ENCODE results near the gene LRCH1. TPM values are rescaled to one million over a fixed set of nuclear protein-coding genes. Genes with fewer than 3 reads are reported as not detected.

The LRCH1 gene
- total RNA-seq, 4 donors from 2014 or later, result 13.6 to 29.7 (median 18.5) TPM

DNA sequence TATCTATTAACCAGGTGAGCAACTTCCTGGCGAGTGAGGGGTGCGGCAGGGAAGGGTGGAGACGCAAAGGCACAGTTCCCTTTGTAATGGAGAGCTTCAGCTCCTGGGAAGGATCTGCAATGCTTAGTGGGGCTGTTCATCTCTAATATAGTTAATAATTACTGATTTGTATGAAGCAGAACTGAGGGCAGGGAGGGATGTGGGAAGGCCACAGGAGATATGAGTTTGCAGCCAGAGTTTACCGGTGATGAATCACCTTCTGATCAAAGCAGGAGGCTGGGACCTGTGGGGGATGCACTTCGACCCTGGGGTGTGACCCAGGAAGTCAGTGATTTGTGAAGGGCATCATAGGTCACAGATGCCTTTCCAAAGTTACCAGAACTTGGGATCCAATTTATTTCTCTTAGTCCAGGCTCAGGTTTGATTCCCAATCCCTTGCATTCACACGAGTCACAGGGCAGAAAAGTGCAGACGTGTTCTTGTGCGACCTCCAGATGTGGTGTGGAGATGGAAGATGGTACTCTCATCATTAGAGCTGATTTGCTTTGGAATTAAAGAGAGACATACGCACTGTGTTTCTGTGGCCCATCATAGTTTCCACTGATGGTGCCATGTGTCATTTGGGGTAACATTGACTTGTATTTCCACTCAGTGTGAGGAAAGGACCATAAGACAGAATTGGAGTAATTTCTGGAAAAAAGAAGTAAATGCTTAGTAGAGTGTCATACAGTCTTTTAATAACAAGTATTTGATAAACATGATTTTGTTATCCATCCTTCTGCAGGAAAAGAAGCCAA, 55.0 kb downstream of the LRCH1 start:
- peak overlapping the region in 3 of 4 donors; percentile 13 to 82 (median 70) for H3K27ac ChIP-seq
- H3K4me1 ChIP-seq, result peaks cover 0 to 59% (median 4%) of the 10 kb centered on the region in 4 donors
- no peaks in the 10 kb centered on the region for H3K27me3 ChIP-seq
- peak in 2 of 3 donors; percentile 79 to 86 for DNase-seq
- H3K36me3 ChIP-seq, result no peaks in the 10 kb centered on the region
- H3K9me3 ChIP-seq, result no peaks in the 10 kb centered on the region
- no peak for TF ChIP-seq POLR2A (IDR thresholded peaks at IDR 0.05)
- TF ChIP-seq, protein P1, sequence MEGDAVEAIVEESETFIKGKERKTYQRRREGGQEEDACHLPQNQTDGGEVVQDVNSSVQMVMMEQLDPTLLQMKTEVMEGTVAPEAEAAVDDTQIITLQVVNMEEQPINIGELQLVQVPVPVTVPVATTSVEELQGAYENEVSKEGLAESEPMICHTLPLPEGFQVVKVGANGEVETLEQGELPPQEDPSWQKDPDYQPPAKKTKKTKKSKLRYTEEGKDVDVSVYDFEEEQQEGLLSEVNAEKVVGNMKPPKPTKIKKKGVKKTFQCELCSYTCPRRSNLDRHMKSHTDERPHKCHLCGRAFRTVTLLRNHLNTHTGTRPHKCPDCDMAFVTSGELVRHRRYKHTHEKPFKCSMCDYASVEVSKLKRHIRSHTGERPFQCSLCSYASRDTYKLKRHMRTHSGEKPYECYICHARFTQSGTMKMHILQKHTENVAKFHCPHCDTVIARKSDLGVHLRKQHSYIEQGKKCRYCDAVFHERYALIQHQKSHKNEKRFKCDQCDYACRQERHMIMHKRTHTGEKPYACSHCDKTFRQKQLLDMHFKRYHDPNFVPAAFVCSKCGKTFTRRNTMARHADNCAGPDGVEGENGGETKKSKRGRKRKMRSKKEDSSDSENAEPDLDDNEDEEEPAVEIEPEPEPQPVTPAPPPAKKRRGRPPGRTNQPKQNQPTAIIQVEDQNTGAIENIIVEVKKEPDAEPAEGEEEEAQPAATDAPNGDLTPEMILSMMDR (IDR thresholded peaks at IDR 0.05), result no peak
- no peak overlapping the region for H3K4me3 ChIP-seq

DNA sequence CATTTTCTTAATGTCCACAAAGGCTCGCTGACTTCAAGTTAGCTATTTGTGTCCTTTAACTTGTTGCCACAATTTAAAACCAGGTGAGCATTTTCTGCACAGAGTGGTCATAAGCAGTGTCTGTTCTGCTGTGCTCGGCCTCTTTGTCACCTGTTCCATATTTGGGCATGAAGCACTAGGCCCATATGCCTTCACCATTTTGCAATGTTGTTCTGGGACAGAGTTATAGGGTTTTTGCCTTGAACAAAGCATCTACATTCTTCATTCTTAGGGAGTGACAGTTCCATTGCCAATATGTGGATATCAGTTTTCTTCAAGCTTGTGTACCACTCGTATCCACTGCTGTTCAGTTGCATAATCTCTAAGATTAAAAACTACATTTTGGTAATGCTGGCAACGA, 56.1 kb downstream of the LRCH1 start:
- H3K27me3 ChIP-seq, result no peaks in the 10 kb centered on the region
- H3K4me3 ChIP-seq, result no peak overlapping the region
- DNase-seq, result no peak
- H3K36me3 ChIP-seq, result no peaks in the 10 kb centered on the region
- H3K4me1 ChIP-seq, result peaks cover 0 to 51% (median 4%) of the 10 kb centered on the region in 4 donors
- no peaks in the 10 kb centered on the region for H3K9me3 ChIP-seq
- TF ChIP-seq POLR2A (IDR thresholded peaks at IDR 0.05), result no peak
- TF ChIP-seq, protein P1 (IDR thresholded peaks at IDR 0.05), result no peak
- peak overlapping the region in 1 of 4 donors; percentile 12 for H3K27ac ChIP-seq

GRCh38 chr13:46609726-46610125, 56.8 kb downstream of the LRCH1 start:
- no peaks in the 10 kb centered on the region for H3K27me3 ChIP-seq
- TF ChIP-seq, protein P1 (IDR thresholded peaks at IDR 0.05), result no peak
- TF ChIP-seq POLR2A (IDR thresholded peaks at IDR 0.05), result no peak
- no peak overlapping the region for H3K4me3 ChIP-seq
- H3K36me3 ChIP-seq, result no peaks in the 10 kb centered on the region
- H3K4me1 ChIP-seq, result peaks cover 0 to 44% (median 4%) of the 10 kb centered on the region in 4 donors
- H3K9me3 ChIP-seq, result no peaks in the 10 kb centered on the region
- no peak overlapping the region for H3K27ac ChIP-seq
- no peak for DNase-seq

- H3K36me3 ChIP-seq, result no peaks in the 10 kb centered on the region
- no peak overlapping the region for H3K4me3 ChIP-seq
- TF ChIP-seq, protein P1 (IDR thresholded peaks at IDR 0.05), result no peak
- no peaks in the 10 kb centered on the region for H3K9me3 ChIP-seq
- DNase-seq, result no peak
- H3K4me1 ChIP-seq, result peaks cover 0 to 36% (median 0%) of the 10 kb centered on the region in 4 donors
- no peaks in the 10 kb centered on the region for H3K27me3 ChIP-seq
- H3K27ac ChIP-seq, result no peak overlapping the region
Observed at GRCh38 chr13:46612267-46612666, 59.3 kb downstream of the LRCH1 start.

DNA sequence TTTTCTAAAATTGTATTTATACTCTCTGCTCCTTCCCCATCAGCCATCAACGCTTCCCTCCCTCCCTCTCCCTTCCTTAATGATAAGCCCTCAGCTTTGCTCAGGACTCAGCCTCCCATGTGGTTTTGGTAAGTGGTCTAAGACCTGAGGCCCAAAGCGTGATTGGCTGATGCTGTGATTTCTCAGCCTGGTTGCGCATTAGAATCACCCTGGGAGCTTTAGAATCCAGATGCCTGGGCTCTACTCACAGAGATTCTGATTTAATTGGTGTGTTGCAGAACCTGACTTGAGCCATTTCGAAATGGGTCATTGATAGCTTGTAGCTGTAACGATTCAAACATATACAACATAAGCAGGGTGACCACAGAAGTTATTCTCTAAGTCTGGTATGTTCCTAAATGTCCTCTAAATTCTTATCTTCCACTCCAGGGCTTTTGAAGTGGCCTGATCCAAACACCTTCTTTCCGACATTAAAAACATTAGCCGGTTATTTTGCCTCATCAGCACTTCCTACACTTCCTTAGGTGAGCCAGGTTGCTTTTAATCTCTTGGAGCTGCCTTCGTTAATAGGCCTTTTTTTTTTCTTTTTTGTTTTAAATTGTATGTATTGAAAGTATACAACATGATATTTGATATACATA, 60.6 kb downstream of the LRCH1 start:
- Histone ChIP-seq H3K4me3 (no peak overlapping the region), H3K9me3 (no peaks in the 10 kb centered on the region), H3K36me3 (no peaks in the 10 kb centered on the region), H3K27me3 (no peaks in the 10 kb centered on the region), H3K27ac (no peak overlapping the region), H3K4me1 (peaks cover 0 to 31% (median 0%) of the 10 kb centered on the region in 4 donors)
- TF ChIP-seq, protein P1 (IDR thresholded peaks at IDR 0.05), result no peak
- no peak for TF ChIP-seq POLR2A (IDR thresholded peaks at IDR 0.05)
- DNase-seq, result no peak
